ENCODE measurements around the gene TXNDC11.

The TXNDC11 gene

DNA sequence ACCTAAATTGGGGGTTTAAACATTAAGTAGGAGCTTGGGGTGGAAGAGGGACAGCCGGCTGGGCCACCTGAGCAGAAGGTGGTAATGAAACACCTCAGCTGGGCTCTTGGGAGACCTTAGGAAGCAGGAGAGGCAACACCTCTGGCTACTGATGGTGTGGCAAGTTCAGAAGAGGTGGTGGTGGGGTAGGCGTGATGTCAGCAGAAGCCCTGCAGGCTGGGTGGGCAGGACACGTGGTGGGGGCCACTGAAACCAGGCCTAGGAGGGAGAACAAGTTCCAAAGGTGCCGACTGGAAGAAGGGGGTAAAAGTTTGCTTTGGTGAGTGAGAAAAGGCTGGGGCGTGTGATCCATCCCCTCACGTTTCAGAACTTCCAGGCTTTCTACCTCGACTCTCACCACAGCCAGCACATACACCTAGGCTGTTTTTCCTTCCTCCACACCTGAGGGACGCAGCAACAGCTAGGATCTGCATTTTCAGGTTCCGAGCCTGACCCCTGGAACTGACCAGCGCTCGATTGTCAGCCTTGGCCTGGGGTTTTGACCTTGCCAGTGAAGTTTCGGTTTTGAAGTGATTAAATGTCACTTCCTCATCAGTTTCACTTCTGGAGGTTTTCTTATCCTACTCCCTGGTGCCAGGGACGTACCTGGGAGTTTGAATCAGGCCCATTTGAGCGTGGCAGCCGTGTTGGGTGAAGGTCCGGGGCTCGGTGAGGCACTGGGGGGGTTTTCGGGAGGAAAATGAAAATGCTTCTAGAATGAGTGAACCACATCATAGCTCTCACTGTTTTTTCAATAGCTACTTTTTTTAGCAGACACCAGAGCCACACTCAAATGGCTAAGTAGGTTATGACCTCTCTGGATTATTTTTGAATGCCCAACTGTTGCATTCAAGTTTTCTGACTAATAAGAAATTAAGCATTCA, 64.4 kb downstream of the TXNDC11 start:
- TF ChIP-seq, protein P1, sequence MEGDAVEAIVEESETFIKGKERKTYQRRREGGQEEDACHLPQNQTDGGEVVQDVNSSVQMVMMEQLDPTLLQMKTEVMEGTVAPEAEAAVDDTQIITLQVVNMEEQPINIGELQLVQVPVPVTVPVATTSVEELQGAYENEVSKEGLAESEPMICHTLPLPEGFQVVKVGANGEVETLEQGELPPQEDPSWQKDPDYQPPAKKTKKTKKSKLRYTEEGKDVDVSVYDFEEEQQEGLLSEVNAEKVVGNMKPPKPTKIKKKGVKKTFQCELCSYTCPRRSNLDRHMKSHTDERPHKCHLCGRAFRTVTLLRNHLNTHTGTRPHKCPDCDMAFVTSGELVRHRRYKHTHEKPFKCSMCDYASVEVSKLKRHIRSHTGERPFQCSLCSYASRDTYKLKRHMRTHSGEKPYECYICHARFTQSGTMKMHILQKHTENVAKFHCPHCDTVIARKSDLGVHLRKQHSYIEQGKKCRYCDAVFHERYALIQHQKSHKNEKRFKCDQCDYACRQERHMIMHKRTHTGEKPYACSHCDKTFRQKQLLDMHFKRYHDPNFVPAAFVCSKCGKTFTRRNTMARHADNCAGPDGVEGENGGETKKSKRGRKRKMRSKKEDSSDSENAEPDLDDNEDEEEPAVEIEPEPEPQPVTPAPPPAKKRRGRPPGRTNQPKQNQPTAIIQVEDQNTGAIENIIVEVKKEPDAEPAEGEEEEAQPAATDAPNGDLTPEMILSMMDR (IDR thresholded peaks at IDR 0.05): no peak

GRCh38 chr16:11677451-11677951, 65.2 kb downstream of the TXNDC11 start:
- TF ChIP-seq, protein P1 (IDR thresholded peaks at IDR 0.05): no peak

GRCh38 chr16:11676799-11677198, 65.9 kb downstream of the TXNDC11 start:
- TF ChIP-seq, protein P1 (IDR thresholded peaks at IDR 0.05): no peak

- TF ChIP-seq, protein P1 (IDR thresholded peaks at IDR 0.05): no peak
These were observed 66.8 kb downstream of the TXNDC11 start for GRCh38 chr16:11675561-11676511.

DNA sequence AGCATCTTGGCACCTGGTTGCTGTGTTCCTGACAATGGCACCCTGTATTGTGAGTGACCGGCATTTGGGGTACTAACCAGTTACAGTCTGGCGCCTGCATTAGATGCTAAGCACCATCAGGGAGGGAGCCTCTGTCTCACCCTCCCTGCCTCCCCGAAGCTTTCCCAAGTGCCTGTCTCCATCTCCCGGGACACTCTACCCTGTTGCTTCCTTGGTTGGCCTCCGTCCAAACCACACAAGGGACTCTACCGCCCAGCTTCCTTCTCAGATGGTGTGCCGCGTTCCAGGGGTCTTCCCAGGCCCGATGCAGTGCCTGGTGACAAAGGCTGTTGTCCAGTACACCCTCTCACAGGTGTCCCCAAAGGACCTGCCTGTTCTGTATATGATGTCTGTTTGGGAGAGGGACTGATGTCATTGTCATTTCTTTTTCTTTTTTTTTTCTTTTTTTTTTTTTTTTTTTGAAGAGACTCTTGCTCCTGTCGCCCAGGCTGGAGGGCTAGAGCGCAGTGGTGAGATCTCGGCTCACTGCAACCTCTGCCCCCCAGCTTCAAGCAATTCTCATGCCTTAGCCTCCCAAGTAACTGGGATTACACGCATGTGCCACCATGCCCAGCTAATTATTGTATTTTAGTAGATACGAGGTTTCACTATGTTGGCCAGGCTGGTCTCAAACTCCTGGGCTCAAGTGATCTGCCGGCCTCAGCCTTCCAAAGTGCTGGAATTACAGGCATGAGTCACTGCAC, 67.7 kb downstream of the TXNDC11 start:
- TF ChIP-seq, protein P1 (IDR thresholded peaks at IDR 0.05): no peak

DNA sequence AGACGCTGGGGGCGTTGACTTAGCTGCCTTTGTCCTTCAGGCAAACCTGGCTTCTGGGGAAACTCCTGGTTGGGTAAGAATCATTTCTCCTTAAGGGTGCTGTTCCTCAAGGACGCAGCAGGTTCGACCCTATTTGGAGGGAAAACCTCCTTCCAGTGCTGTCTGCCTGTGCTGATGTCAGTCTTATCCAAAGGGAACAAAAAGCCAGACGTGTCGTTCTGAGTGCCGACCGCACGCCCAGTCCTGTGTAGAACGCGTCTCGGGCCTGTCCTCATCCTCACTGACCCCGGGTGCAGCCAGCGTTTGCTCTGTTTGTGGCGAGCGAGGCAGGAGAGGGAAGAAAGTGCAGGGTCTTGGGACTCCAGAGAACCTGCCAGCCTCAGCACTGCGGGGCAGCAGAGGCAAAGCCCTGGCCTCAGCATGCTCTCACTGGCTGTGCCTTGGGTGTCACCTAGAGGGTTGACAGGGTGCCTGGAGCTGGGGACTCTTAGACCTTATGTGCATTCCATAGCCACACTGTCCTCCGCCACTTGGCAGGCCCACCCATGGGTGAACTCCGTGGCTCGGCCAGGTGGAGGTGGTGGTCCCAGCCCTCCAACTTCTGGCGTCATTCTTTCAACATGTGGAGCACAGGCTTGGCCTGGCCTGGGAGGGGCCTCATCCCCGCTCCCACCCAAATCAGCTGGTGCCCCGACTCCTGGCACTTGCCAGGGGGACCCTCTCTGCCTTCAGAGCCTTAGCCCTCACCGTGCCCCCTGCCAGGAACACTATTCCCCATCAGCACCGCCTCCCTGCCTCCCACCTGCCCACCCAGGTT, 68.4 kb downstream of the TXNDC11 start:
- TF ChIP-seq, protein P1 (IDR thresholded peaks at IDR 0.05): no peak

All from LNCAP (cell line).